Colonic mucosa (tissue), 4 donors: ENCODE data around the gene DDX20. TPM values are rescaled to one million over a fixed set of nuclear protein-coding genes. Genes with fewer than 3 reads are reported as not detected.

Source experiments
- DNase-seq: peaks from one replicate; pipeline ENCODE4 v3.0.0-alpha.2; 2020
- H3K27ac ChIP-seq: fragments of 200-600 bp; one replicate; pipeline ENCODE4 v1.8.0; 2021
- H3K27me3 ChIP-seq: fragments of 200-600 bp; one replicate; pipeline ENCODE4 v1.8.0; 2021
- H3K36me3 ChIP-seq: fragments of 200-600 bp; one replicate; pipeline ENCODE4 v1.8.0; 2021
- H3K4me1 ChIP-seq: fragments of 200-600 bp; one replicate; pipeline ENCODE4 v1.8.0; 2021; ENCODE audit warnings: mild to moderate bottlenecking
- H3K4me3 ChIP-seq: fragments of 200-600 bp; one replicate; pipeline ENCODE4 v1.8.0; 2021
- H3K9ac ChIP-seq, 2 donors: one replicate each; pipeline ENCODE4 v1.7.0; 2013; ENCODE audit warnings: control low read depth in 2 of 2, low read depth in 2 of 2, low read length in 2 of 2
- H3K9me3 ChIP-seq: fragments of 200-600 bp; one replicate; pipeline ENCODE4 v1.8.0; 2021
- CTCF ChIP-seq: fragments of 200-600 bp; IDR thresholded peaks from one replicate; pipeline ENCODE4 v1.8.0; 2022; ENCODE audit warnings: antibody characterized with exemption, mild to moderate bottlenecking
- intact Hi-C: fragments of 100-400 bp; cut with DNase I; formaldehyde crosslinking; loops from one replicate; pipeline ENCODE4 v1.14.1; 2022
- total RNA-seq, 2 donors: library from RNA; stranded (reverse); fragmentation: NEBNext Ultra II Directional in 1 of 2; extraction: Animal tissue kit (Norgen Biotek cat#: 25700) in 1 of 2; gene quantifications; one replicate each; pipeline ENCODE4 v1.2.1, GENCODE V29; 2021
- donor health status: healthy.
- donor health status: DM: no; HTN: no; CAD: no.
- donor health status: DM: no; HTN: no; CAD: no.

DDX20 gene
- total RNA-seq, 2 donors from 2014 or later, result 9.6 to 11.5 TPM

GRCh38 chr1:111751906-111752575 lies 3.7 kb upstream of the DDX20 start:
- Histone ChIP-seq H3K9ac (no peak overlapping the region), H3K4me3 (no peak overlapping the region), H3K9me3 (no peaks in the 10 kb centered on the region), H3K27ac (no peak overlapping the region), H3K4me1 (peaks cover 5% of the 10 kb centered on the region), H3K27me3 (no peaks in the 10 kb centered on the region), H3K36me3 (no peaks in the 10 kb centered on the region)
- intact Hi-C loops, result loop anchor here (5.0 kb wide), 1 partner anchor 35 kb away; no protein-coding TSS in a partner anchor
- no peak for TF ChIP-seq CTCF
- no peak for DNase-seq

- Histone ChIP-seq H3K27me3 (no peaks in the 10 kb centered on the region), H3K9ac (peak overlapping the region; percentile 77 to 83), H3K4me1 (peaks cover 7% of the 10 kb centered on the region), H3K4me3 (peak overlapping the region; percentile 90), H3K36me3 (no peaks in the 10 kb centered on the region), H3K27ac (peak overlapping the region; percentile 88), H3K9me3 (no peaks in the 10 kb centered on the region)
- TF ChIP-seq CTCF, result no peak
- intact Hi-C loops, result loop anchor here (5.0 kb wide), 1 partner anchor 38 kb away; no protein-coding TSS in a partner anchor
- peak; percentile 48 for DNase-seq
These were observed 744 bp upstream of the DDX20 start for GRCh38 chr1:111754984-111755330.

- peak overlapping the region; percentile 77 to 83 for H3K9ac ChIP-seq
- peak overlapping the region; percentile 88 for H3K27ac ChIP-seq
- TF ChIP-seq CTCF, result no peak
- peak overlapping the region; percentile 90 for H3K4me3 ChIP-seq
- no peaks in the 10 kb centered on the region for H3K27me3 ChIP-seq
- H3K36me3 ChIP-seq, result no peaks in the 10 kb centered on the region
- no peak for DNase-seq
- intact Hi-C loops, result no loop called here
- H3K9me3 ChIP-seq, result no peaks in the 10 kb centered on the region
- peaks cover 7% of the 10 kb centered on the region for H3K4me1 ChIP-seq
These were observed 418 bp downstream of the DDX20 start for GRCh38 chr1:111756124-111756513.

DNA sequence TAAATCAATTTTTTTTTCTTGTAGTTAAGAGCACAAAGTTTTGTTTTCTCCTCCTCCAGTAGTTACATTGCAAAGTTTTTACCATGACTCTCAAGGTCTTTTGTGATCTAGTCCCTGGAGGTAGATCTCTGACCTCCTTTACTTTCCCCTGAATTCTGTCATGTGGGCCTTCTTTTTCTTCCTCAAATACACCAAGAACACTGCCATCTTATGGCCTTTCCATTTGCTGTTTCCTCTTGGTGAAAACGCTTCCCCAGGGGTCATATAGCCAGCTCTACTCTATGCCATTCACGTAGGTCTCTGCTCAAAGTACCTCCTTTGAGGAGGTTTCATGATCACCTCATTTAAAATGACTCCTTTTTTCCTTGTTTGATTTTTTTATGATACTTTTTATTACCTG lies 2.7 kb downstream of the DDX20 start:
- peaks cover 7% of the 10 kb centered on the region for H3K4me1 ChIP-seq
- H3K9me3 ChIP-seq, result no peaks in the 10 kb centered on the region
- peak; percentile 14 for TF ChIP-seq CTCF
- no peak for DNase-seq
- no peak overlapping the region for H3K4me3 ChIP-seq
- H3K36me3 ChIP-seq, result peaks cover 5% of the 10 kb centered on the region
- no peaks in the 10 kb centered on the region for H3K27me3 ChIP-seq
- intact Hi-C loops, result no loop called here
- no peak overlapping the region for H3K9ac ChIP-seq
- no peak overlapping the region for H3K27ac ChIP-seq

- intact Hi-C loops, result no loop called here
These were observed 6.0 kb downstream of the DDX20 start for GRCh38 chr1:111761717-111762116.

More at GRCh38 chr1:111761717-111762116, 6.0 kb downstream of the DDX20 start:
- peaks cover 12% of the 10 kb centered on the region for H3K36me3 ChIP-seq
- no peak overlapping the region for H3K27ac ChIP-seq
- H3K9me3 ChIP-seq, result no peaks in the 10 kb centered on the region
- no peak overlapping the region for H3K4me3 ChIP-seq
- peaks cover 5% of the 10 kb centered on the region for H3K4me1 ChIP-seq
- no peaks in the 10 kb centered on the region for H3K27me3 ChIP-seq
- H3K9ac ChIP-seq, result no peak overlapping the region
- no peak for TF ChIP-seq CTCF
- DNase-seq, result no peak
